ENCODE results near the gene ATXN7L1.

DNA sequence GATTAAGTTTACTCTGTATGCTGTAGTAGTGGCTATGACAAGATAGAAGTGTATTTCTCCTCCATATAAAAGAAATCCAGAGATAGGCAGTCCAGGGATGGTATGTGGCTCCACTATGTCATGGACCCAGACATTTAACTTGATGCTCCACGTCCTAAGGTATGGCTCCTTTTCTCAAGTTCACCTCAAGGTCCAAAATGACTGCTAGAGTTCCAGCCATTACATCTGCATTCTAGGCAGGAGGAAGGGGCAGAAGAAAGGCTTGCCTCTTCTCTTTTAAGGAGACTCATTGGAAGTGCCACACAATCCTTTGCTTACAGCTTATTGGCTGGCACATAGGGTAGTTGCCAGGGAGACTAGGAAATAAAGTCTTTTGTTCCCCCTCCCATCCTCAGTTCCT lies 27.7 kb upstream of the ATXN7L1 start:
- TF ChIP-seq EGR1 (IDR thresholded peaks at IDR 0.05; ENCODE audit: borderline replicate concordance, low read depth, low read length) (no peak), KDM5A (IDR thresholded peaks at IDR 0.05; ENCODE audit: low read length) (no peak), TBP (IDR thresholded peaks at IDR 0.05; ENCODE audit: low read depth, low read length) (no peak), ZNF274 (IDR thresholded peaks at IDR 0.05; ENCODE audit: borderline replicate concordance, extremely low read depth, low read length) (no peak), POLR2AphosphoS5 (IDR thresholded peaks at IDR 0.05; ENCODE audit: low read depth, low read length) (no peak), POLR2A (IDR thresholded peaks at IDR 0.05; ENCODE audit: control extremely low read depth in 1 of 2, low read depth in 2 of 2, low read length in 2 of 2) (no peak)
- TF ChIP-seq, protein P1, sequence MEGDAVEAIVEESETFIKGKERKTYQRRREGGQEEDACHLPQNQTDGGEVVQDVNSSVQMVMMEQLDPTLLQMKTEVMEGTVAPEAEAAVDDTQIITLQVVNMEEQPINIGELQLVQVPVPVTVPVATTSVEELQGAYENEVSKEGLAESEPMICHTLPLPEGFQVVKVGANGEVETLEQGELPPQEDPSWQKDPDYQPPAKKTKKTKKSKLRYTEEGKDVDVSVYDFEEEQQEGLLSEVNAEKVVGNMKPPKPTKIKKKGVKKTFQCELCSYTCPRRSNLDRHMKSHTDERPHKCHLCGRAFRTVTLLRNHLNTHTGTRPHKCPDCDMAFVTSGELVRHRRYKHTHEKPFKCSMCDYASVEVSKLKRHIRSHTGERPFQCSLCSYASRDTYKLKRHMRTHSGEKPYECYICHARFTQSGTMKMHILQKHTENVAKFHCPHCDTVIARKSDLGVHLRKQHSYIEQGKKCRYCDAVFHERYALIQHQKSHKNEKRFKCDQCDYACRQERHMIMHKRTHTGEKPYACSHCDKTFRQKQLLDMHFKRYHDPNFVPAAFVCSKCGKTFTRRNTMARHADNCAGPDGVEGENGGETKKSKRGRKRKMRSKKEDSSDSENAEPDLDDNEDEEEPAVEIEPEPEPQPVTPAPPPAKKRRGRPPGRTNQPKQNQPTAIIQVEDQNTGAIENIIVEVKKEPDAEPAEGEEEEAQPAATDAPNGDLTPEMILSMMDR (IDR thresholded peaks at IDR 0.05; ENCODE audit: control extremely low read depth in 1 of 3, insufficient read depth in 1 of 3, low read depth in 1 of 3, low read length in 3 of 3), result no peak
- TF ChIP-seq, protein P2, sequence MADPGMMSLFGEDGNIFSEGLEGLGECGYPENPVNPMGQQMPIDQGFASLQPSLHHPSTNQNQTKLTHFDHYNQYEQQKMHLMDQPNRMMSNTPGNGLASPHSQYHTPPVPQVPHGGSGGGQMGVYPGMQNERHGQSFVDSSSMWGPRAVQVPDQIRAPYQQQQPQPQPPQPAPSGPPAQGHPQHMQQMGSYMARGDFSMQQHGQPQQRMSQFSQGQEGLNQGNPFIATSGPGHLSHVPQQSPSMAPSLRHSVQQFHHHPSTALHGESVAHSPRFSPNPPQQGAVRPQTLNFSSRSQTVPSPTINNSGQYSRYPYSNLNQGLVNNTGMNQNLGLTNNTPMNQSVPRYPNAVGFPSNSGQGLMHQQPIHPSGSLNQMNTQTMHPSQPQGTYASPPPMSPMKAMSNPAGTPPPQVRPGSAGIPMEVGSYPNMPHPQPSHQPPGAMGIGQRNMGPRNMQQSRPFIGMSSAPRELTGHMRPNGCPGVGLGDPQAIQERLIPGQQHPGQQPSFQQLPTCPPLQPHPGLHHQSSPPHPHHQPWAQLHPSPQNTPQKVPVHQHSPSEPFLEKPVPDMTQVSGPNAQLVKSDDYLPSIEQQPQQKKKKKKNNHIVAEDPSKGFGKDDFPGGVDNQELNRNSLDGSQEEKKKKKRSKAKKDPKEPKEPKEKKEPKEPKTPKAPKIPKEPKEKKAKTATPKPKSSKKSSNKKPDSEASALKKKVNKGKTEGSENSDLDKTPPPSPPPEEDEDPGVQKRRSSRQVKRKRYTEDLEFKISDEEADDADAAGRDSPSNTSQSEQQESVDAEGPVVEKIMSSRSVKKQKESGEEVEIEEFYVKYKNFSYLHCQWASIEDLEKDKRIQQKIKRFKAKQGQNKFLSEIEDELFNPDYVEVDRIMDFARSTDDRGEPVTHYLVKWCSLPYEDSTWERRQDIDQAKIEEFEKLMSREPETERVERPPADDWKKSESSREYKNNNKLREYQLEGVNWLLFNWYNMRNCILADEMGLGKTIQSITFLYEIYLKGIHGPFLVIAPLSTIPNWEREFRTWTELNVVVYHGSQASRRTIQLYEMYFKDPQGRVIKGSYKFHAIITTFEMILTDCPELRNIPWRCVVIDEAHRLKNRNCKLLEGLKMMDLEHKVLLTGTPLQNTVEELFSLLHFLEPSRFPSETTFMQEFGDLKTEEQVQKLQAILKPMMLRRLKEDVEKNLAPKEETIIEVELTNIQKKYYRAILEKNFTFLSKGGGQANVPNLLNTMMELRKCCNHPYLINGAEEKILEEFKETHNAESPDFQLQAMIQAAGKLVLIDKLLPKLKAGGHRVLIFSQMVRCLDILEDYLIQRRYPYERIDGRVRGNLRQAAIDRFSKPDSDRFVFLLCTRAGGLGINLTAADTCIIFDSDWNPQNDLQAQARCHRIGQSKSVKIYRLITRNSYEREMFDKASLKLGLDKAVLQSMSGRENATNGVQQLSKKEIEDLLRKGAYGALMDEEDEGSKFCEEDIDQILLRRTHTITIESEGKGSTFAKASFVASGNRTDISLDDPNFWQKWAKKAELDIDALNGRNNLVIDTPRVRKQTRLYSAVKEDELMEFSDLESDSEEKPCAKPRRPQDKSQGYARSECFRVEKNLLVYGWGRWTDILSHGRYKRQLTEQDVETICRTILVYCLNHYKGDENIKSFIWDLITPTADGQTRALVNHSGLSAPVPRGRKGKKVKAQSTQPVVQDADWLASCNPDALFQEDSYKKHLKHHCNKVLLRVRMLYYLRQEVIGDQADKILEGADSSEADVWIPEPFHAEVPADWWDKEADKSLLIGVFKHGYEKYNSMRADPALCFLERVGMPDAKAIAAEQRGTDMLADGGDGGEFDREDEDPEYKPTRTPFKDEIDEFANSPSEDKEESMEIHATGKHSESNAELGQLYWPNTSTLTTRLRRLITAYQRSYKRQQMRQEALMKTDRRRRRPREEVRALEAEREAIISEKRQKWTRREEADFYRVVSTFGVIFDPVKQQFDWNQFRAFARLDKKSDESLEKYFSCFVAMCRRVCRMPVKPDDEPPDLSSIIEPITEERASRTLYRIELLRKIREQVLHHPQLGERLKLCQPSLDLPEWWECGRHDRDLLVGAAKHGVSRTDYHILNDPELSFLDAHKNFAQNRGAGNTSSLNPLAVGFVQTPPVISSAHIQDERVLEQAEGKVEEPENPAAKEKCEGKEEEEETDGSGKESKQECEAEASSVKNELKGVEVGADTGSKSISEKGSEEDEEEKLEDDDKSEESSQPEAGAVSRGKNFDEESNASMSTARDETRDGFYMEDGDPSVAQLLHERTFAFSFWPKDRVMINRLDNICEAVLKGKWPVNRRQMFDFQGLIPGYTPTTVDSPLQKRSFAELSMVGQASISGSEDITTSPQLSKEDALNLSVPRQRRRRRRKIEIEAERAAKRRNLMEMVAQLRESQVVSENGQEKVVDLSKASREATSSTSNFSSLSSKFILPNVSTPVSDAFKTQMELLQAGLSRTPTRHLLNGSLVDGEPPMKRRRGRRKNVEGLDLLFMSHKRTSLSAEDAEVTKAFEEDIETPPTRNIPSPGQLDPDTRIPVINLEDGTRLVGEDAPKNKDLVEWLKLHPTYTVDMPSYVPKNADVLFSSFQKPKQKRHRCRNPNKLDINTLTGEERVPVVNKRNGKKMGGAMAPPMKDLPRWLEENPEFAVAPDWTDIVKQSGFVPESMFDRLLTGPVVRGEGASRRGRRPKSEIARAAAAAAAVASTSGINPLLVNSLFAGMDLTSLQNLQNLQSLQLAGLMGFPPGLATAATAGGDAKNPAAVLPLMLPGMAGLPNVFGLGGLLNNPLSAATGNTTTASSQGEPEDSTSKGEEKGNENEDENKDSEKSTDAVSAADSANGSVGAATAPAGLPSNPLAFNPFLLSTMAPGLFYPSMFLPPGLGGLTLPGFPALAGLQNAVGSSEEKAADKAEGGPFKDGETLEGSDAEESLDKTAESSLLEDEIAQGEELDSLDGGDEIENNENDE (IDR thresholded peaks at IDR 0.05; ENCODE audit: insufficient replicate concordance, low read length), result no peak

Data from H1 (cell line).